Measurements from ENCODE around the gene SAMD5.
A peak's percentile ranks its signal among the peaks of the same experiment; 100 is the strongest.

Gene SAMD5

GRCh38 chr6:147508042-147508865, at the start of gene SAMD5:
TSS of gene SAMD5 (plus strand) at chr6:147508690. CDS start at chr6:147508929, 239 bp downstream.
- DNase-seq = peak; percentile 73

- DNase-seq = no peak
Measured at GRCh38 chr6:147459780-147460179, 48.7 kb upstream of the SAMD5 start.

- DNase-seq = no peak
Measured at GRCh38 chr6:147463651-147464050, 44.8 kb upstream of the SAMD5 start.

- no peak for DNase-seq
Measured at GRCh38 chr6:147467428-147467827, 41.1 kb upstream of the SAMD5 start.

GRCh38 chr6:147467886-147468285, 40.6 kb upstream of the SAMD5 start:
- DNase-seq = peak; percentile 28

- no peak for DNase-seq
Measured at GRCh38 chr6:147468634-147469033, 39.9 kb upstream of the SAMD5 start.

- DNase-seq = no peak
Measured at GRCh38 chr6:147479857-147480256, 28.6 kb upstream of the SAMD5 start.

- DNase-seq = no peak
Measured at GRCh38 chr6:147486683-147487082, 21.8 kb upstream of the SAMD5 start.

- no peak for DNase-seq
Measured at GRCh38 chr6:147497472-147497871, 11.0 kb upstream of the SAMD5 start.

- DNase-seq = peak; percentile 22
Measured at GRCh38 chr6:147503587-147503986, 4.9 kb upstream of the SAMD5 start.

- no peak for DNase-seq
Measured at GRCh38 chr6:147504848-147505247, 3.6 kb upstream of the SAMD5 start.

- DNase-seq = peak; percentile 77
Measured at GRCh38 chr6:147506704-147507114, 1.8 kb upstream of the SAMD5 start.

- peak; percentile 67 for DNase-seq
Measured at GRCh38 chr6:147507162-147508041, 1.1 kb upstream of the SAMD5 start.

GRCh38 chr6:147508866-147509608, 547 bp downstream of the SAMD5 start:
- peak; percentile 58 for DNase-seq

- no peak for DNase-seq
Measured at GRCh38 chr6:147509891-147510290, 1.4 kb downstream of the SAMD5 start.

- DNase-seq = no peak
Measured at GRCh38 chr6:147510929-147511590, 2.6 kb downstream of the SAMD5 start.

GRCh38 chr6:147514831-147515230, 6.3 kb downstream of the SAMD5 start:
- no peak for DNase-seq

GRCh38 chr6:147515327-147515726, 6.8 kb downstream of the SAMD5 start:
- no peak for DNase-seq

- no peak for DNase-seq
Measured at GRCh38 chr6:147522597-147522996, 14.1 kb downstream of the SAMD5 start.

GRCh38 chr6:147525519-147526209, 17.2 kb downstream of the SAMD5 start:
- no peak for DNase-seq

- no peak for DNase-seq
Measured at GRCh38 chr6:147527197-147527596, 18.7 kb downstream of the SAMD5 start.

Measured in NCI-H69 (cell line).